ENCODE data around the gene SLC5A11.
A peak's percentile ranks its signal among the peaks of the same experiment; 100 is the strongest.
"Not testable (repeated sequence)": the region's sequence is repeated elsewhere in the genome, so short reads cannot be mapped to it uniquely, and the experiment has no call there.

Gene SLC5A11

DNA sequence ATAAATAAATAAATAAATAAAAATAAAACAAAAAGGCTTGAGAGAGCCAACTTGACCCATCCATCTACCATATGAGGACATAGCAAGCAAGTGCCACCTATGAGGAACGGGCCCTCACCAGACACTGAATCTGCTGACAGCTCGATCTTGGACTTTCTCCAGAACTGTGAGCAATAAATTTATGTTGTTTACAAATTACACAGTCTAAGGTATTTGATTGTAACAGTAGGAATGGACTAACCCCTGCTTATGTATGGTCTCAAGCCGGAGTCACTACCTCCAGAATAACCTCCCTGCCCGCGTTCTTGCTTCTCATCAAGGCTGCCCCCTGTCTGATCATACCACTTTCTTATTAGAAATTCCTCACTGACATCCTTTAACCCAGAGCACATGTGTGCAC, 9.9 kb downstream of the SLC5A11 start:
- no peak overlapping the region for H3K4me3 ChIP-seq (ENCODE audit: control insufficient read depth, low read depth, low read length)
- TF ChIP-seq, protein P1, sequence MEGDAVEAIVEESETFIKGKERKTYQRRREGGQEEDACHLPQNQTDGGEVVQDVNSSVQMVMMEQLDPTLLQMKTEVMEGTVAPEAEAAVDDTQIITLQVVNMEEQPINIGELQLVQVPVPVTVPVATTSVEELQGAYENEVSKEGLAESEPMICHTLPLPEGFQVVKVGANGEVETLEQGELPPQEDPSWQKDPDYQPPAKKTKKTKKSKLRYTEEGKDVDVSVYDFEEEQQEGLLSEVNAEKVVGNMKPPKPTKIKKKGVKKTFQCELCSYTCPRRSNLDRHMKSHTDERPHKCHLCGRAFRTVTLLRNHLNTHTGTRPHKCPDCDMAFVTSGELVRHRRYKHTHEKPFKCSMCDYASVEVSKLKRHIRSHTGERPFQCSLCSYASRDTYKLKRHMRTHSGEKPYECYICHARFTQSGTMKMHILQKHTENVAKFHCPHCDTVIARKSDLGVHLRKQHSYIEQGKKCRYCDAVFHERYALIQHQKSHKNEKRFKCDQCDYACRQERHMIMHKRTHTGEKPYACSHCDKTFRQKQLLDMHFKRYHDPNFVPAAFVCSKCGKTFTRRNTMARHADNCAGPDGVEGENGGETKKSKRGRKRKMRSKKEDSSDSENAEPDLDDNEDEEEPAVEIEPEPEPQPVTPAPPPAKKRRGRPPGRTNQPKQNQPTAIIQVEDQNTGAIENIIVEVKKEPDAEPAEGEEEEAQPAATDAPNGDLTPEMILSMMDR (conservative IDR thresholded peaks at IDR 0.05; ENCODE audit: control insufficient read depth, insufficient read depth, low read depth, low read length): no peak
- no peak for DNase-seq (ENCODE audit: low read depth)

DNA sequence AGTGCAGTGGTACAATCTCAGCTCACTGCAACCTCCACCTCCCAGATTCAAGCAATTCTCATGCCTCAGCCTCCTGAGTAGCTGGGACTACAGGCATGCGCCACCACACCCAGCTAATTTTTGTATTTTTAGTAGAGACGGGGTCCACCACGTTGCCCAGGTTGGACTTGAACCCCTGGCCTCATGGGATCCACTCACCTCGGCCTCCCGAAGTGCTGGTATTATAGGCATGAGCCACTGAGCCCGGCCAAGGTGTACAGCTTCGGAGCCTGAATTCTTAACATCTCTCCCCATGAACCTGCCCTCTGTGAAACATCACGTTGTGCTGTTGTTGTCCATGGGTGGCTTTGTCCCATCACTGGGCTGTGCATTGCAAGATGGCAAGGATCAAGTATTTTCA, 11.1 kb downstream of the SLC5A11 start:
- DNase-seq (ENCODE audit: low read depth); H3K4me3 ChIP-seq (ENCODE audit: control insufficient read depth, low read depth, low read length): not testable (repeated sequence)

GRCh38 chr16:24858219-24859041, 12.7 kb downstream of the SLC5A11 start:
- DNase-seq (ENCODE audit: low read depth): peak; percentile 52
- no peak overlapping the region for H3K4me3 ChIP-seq (ENCODE audit: control insufficient read depth, low read depth, low read length)
- TF ChIP-seq, protein P1 (conservative IDR thresholded peaks at IDR 0.05; ENCODE audit: control insufficient read depth, insufficient read depth, low read depth, low read length): no peak

- no peak overlapping the region for H3K4me3 ChIP-seq (ENCODE audit: control insufficient read depth, low read depth, low read length)
- TF ChIP-seq, protein P1 (conservative IDR thresholded peaks at IDR 0.05; ENCODE audit: control insufficient read depth, insufficient read depth, low read depth, low read length): no peak
These were observed 15.7 kb downstream of the SLC5A11 start for GRCh38 chr16:24861461-24861860.

GRCh38 chr16:24863582-24864437, 18.0 kb downstream of the SLC5A11 start:
- no peak for DNase-seq (ENCODE audit: low read depth)
- no peak overlapping the region for H3K4me3 ChIP-seq (ENCODE audit: control insufficient read depth, low read depth, low read length)
- TF ChIP-seq, protein P1 (conservative IDR thresholded peaks at IDR 0.05; ENCODE audit: control insufficient read depth, insufficient read depth, low read depth, low read length): no peak

More at GRCh38 chr16:24861461-24861860, 15.7 kb downstream of the SLC5A11 start:
- no peak for DNase-seq (ENCODE audit: low read depth)

- no peak overlapping the region for H3K4me3 ChIP-seq (ENCODE audit: control insufficient read depth, low read depth, low read length)
- DNase-seq (ENCODE audit: low read depth): no peak
- TF ChIP-seq, protein P1 (conservative IDR thresholded peaks at IDR 0.05; ENCODE audit: control insufficient read depth, insufficient read depth, low read depth, low read length): no peak
These were observed 23.3 kb downstream of the SLC5A11 start for GRCh38 chr16:24869033-24869432.

DNA sequence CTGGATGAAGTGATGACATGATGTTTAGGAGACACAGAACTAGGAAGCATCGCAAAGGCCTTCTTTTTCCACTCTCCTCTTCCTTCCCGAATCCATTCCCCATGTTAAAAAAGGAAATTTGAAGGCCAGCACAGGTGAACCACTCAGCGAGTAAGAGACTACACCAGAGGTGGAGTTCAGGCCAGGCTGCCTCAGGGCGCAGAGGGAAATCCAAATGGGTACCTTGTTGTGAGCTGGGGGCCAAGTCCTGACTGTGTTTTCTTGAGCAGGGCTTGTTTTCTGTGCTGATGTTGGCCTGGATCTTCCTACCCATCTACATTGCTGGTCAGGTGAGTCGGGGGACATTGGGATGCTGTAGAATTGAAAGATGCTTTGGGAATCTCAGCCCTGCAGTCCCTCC, 26.1 kb downstream of the SLC5A11 start:
- TF ChIP-seq, protein P1 (conservative IDR thresholded peaks at IDR 0.05; ENCODE audit: control insufficient read depth, insufficient read depth, low read depth, low read length): no peak
- H3K4me3 ChIP-seq (ENCODE audit: control insufficient read depth, low read depth, low read length): no peak overlapping the region
- DNase-seq (ENCODE audit: low read depth): no peak
